HepG2 (cell line): ENCODE data around the gene IKZF2. TPM values are rescaled to one million over a fixed set of nuclear protein-coding genes. Genes with fewer than 3 reads are reported as not detected.

ENCODE experiments used
- ATAC-seq: fragments of 200-7000 bp; cut with Tn5 transposase; 3 replicates; pipeline ENCODE4 v1.9.1; 2020; ENCODE audit warnings: mild to moderate bottlenecking, moderate library complexity
- BruUV-seq: library from RNA; stranded (reverse); fragments of 400-500 nt; replicated peaks from 2 replicates; lab custom pipeline; 2021; lab: Mats Ljungman, UMichigan
- CTCF ChIA-PET: fragments of 300-600 bp; formaldehyde crosslinking; extraction: SDS; loops from one replicate; lab custom pipeline; 2021; ENCODE audit warnings: low total read pairs, inconsistent platforms, low intra/inter-chr PET ratio; lab: Yijun Ruan, JAX
- POLR2A ChIA-PET: fragments of 350-600 bp; sonication (Branson Sonifier 250); formaldehyde crosslinking; loops from one replicate; lab custom pipeline; 2020; ENCODE audit warnings: antibody characterized with exemption, inconsistent platforms; lab: Yijun Ruan, JAX
- DNase-seq: peaks from one replicate; pipeline ENCODE4 v3.0.0-alpha.2; 2015; ENCODE audit warnings: low spot score
- FAIRE-seq: peaks from 3 replicates; lab custom pipeline; 2011; peaks lifted over from hg19 to GRCh38; lab: Jason Lieb, UNC
- H2AFZ ChIP-seq: one replicate; pipeline ENCODE4 v1.6.1; 2011; ENCODE audit warnings: low read length, inconsistent platforms
- H3K27ac ChIP-seq: fragments of 300-600 bp; 3 replicates; pipeline ENCODE4 v1.8.0; 2011; ENCODE audit warnings: mixed run types, mild to moderate bottlenecking, mixed read lengths, low read length, inconsistent platforms; ENCODE audit not compliant: insufficient read depth; ENCODE audit errors: extremely low read length
- H3K27me3 ChIP-seq, 2 experiments: fragments of 200-600 bp in 1 of 2; 2 replicates in 1 of 2; 3 replicates in 1 of 2; pipeline versions ENCODE4 v1.6.0 to v1.8.0; 2011; ENCODE audit warnings: low read length in 2 of 2, mild to moderate bottlenecking in 2 of 2, moderate library complexity in 2 of 2, inconsistent platforms in 1 of 2; ENCODE audit not compliant: insufficient read depth in 2 of 2, control insufficient read depth in 1 of 2
- H3K36me3 ChIP-seq, 2 experiments: fragments of 200-600 bp in 1 of 2; replicated peaks in 1 of 2; 2 replicates in 1 of 2; 3 replicates in 1 of 2; pipeline versions ENCODE4 v1.5.1 to v1.8.0; 2011; ENCODE audit warnings: low read length in 2 of 2, inconsistent platforms in 1 of 2; ENCODE audit not compliant: insufficient read depth in 2 of 2, control insufficient read depth in 1 of 2
- H3K4me1 ChIP-seq: 2 replicates; pipeline ENCODE4 v1.5.1; 2012; ENCODE audit warnings: low read length, inconsistent platforms; ENCODE audit not compliant: insufficient read depth
- H3K4me2 ChIP-seq: 2 replicates; pipeline ENCODE4 v1.6.0; 2011; ENCODE audit warnings: low read depth, low read length, inconsistent platforms
- H3K4me3 ChIP-seq, 3 experiments: fragments of 200-600 bp in 1 of 3; sonication (generic), shearing (Covaris generic) in 1 of 3; replicated peaks in 1 of 3; 2 replicates each; pipeline ENCODE4 v1.5.1; 2011 to 2016; ENCODE audit warnings: low read length in 3 of 3, inconsistent platforms in 2 of 3, low read depth in 2 of 3, mild to moderate bottlenecking in 2 of 3, control low read depth in 1 of 3, mixed read lengths in 1 of 3; ENCODE audit not compliant: insufficient read depth in 1 of 3
- H3K79me2 ChIP-seq: one replicate; pipeline ENCODE4 v1.6.1; 2011; ENCODE audit warnings: low read length, inconsistent platforms; ENCODE audit not compliant: insufficient read depth
- H3K9ac ChIP-seq: 2 replicates; pipeline ENCODE4 v1.6.0; 2011; ENCODE audit warnings: mild to moderate bottlenecking, low read depth, low read length, inconsistent platforms; ENCODE audit not compliant: insufficient read depth
- H3K9me3 ChIP-seq: 2 replicates; pipeline ENCODE4 v1.5.1; 2012; ENCODE audit warnings: mild to moderate bottlenecking, low read length
- H4K20me1 ChIP-seq: 2 replicates; pipeline ENCODE4 v1.6.0; 2011; ENCODE audit warnings: inconsistent platforms, mild to moderate bottlenecking, low read length, moderate library complexity; ENCODE audit not compliant: insufficient read depth
- GPN1 ChIP-seq: sonication (generic); formaldehyde crosslinking; IDR thresholded peaks from 2 replicates; pipeline ENCODE4 v1.5.1; 2020; ENCODE audit warnings: missing genetic modification reagents, borderline replicate concordance
- MXD3 ChIP-seq: IDR thresholded peaks from 2 replicates; pipeline ENCODE4 v1.6.1; 2016; ENCODE audit warnings: mild to moderate bottlenecking, missing biosample characterization, missing genetic modification reagents
- NFYB ChIP-seq: sonication (generic); formaldehyde crosslinking; IDR thresholded peaks from 2 replicates; pipeline ENCODE4 v1.4.0; 2020; ENCODE audit warnings: missing genetic modification reagents
- POLR2AphosphoS5 ChIP-seq: IDR thresholded peaks from 2 replicates; pipeline ENCODE4 v1.6.1; 2012; ENCODE audit warnings: low read depth, low read length
- PRDM4 ChIP-seq: sonication (generic); formaldehyde crosslinking; IDR thresholded peaks from 2 replicates; pipeline ENCODE4 v1.9.0; 2021; ENCODE audit warnings: missing genetic modification reagents, borderline replicate concordance
- RARG ChIP-seq: sonication (generic); formaldehyde crosslinking; IDR thresholded peaks from 2 replicates; pipeline ENCODE4 v1.4.0; 2020; ENCODE audit warnings: low read depth, mild to moderate bottlenecking, missing genetic modification reagents
- RFX1 ChIP-seq: fragments of 450-650 bp; IDR thresholded peaks from 2 replicates; pipeline ENCODE4 v1.6.1; 2017
- SAFB2 ChIP-seq: sonication (generic); formaldehyde crosslinking; IDR thresholded peaks from 2 replicates; pipeline ENCODE4 v1.5.1; 2020; ENCODE audit warnings: missing genetic modification reagents, low read depth, mild to moderate bottlenecking, borderline replicate concordance
- STAT5B ChIP-seq: sonication (generic); formaldehyde crosslinking; IDR thresholded peaks from 2 replicates; pipeline ENCODE4 v1.4.0; 2020; ENCODE audit warnings: missing genetic modification reagents
- TMF1 ChIP-seq: sonication (generic); formaldehyde crosslinking; IDR thresholded peaks from 2 replicates; pipeline ENCODE4 v1.8.1; 2022; ENCODE audit warnings: low read depth, missing genetic modification reagents
- WIZ ChIP-seq: sonication (generic); formaldehyde crosslinking; IDR thresholded peaks from 2 replicates; pipeline ENCODE4 v1.5.1; 2020; ENCODE audit warnings: mild to moderate bottlenecking, missing genetic modification reagents
- ZBTB38 ChIP-seq: sonication (generic); formaldehyde crosslinking; IDR thresholded peaks from 2 replicates; pipeline ENCODE4 v1.5.1; 2020; ENCODE audit warnings: mild to moderate bottlenecking, missing genetic modification reagents
- ZNF589 ChIP-seq: sonication (generic); formaldehyde crosslinking; conservative IDR thresholded peaks from 2 replicates; pipeline ENCODE4 v1.8.0; 2022; ENCODE audit warnings: mild to moderate bottlenecking, moderate library complexity, missing genetic modification reagents
- ZNF672 ChIP-seq: sonication (generic); formaldehyde crosslinking; IDR thresholded peaks from 2 replicates; pipeline ENCODE4 v1.8.1; 2022; ENCODE audit warnings: missing genetic modification reagents
- ZZZ3 ChIP-seq: sonication (generic); formaldehyde crosslinking; IDR thresholded peaks from 2 replicates; pipeline ENCODE4 v1.4.0; 2020; ENCODE audit warnings: missing genetic modification reagents, mild to moderate bottlenecking, borderline replicate concordance
- WGBS: methylation state at CpG from one replicate; pipeline ENCODE4 v1.1.6; 2017; ENCODE audit warnings: low lambda C conversion rate; 5-methylcytosine and 5-hydroxymethylcytosine counted together
- in situ Hi-C: cut with HindIII; loops from 2 replicates; pipeline ENCODE4 v1.10.0; 2017; ENCODE audit warnings: low pct_unique_long_range_greater_than_20kb; ENCODE audit not compliant: extremely low pct_ligation_motif_present
- intact Hi-C: fragments of 100-400 bp; cut with micrococcal nuclease; formaldehyde crosslinking; loops from one replicate; pipeline ENCODE4 v1.10.0; 2022; ENCODE audit not compliant: unreplicated experiment
- polyA plus RNA-seq, 8 experiments: library from polyadenylated mRNA; depleted of rRNA in 3 of 8; stranded (reverse) in 7 of 8; unstranded in 1 of 8; fragments of >200 nt; fragmentation: Illumina TruSeq in 4 of 8; extraction: Trizol in 4 of 8; gene quantifications; 2 replicates each; pipeline versions ENCODE4 v1.2.1 to v1.2.3, GENCODE V29; 2011 to 2016; ENCODE audit warnings: low read depth in 4 of 8, missing spikeins in 1 of 8, mixed read lengths in 1 of 8; ENCODE audit not compliant: insufficient read depth in 1 of 8
- total RNA-seq, 5 experiments: library from RNA; depleted of rRNA; stranded (reverse); fragments of >200 nt; fragmentation: Illumina TruSeq; extraction: Trizol; gene quantifications; 2 replicates each; pipeline ENCODE4 v1.2.3, GENCODE V29; 2016; ENCODE audit warnings: low read depth in 1 of 5

The IKZF2 gene
- total and polyA plus RNA-seq, 2 of the 13 experiments (the other 11 are each of a cell fraction or from before 2014, with no cell fraction given), result 0.18 to 0.86 TPM

GRCh38 chr2:213101109-213101508 is 50.3 kb downstream of the IKZF2 start:
- no peaks in the 10 kb centered on the region for H3K4me1 ChIP-seq
- no peaks in the 10 kb centered on the region for H3K27me3 ChIP-seq
- BruUV-seq, result no TSS peak
- DNase-seq, result no peak
- ATAC-seq, result no peak
- FAIRE-seq, result no peak
- ChIA-PET POLR2A (no interaction called here), CTCF (no interaction called here)
- no peak overlapping the region for H2AFZ ChIP-seq
- whole genome bisulfite sequencing, result 2% methylated on average over 1 of the region's 1 CpG
- in situ Hi-C loops, result no loop called here
- H3K9ac ChIP-seq, result no peak overlapping the region
- H3K36me3 ChIP-seq, result no peaks in the 10 kb centered on the region
- no peaks in the 10 kb centered on the region for H3K79me2 ChIP-seq
- no peaks in the 10 kb centered on the region for H3K9me3 ChIP-seq
- no peak overlapping the region for H3K4me3 ChIP-seq
- intact Hi-C loops, result no loop called here
- no peaks in the 10 kb centered on the region for H4K20me1 ChIP-seq
- no peak overlapping the region for H3K4me2 ChIP-seq
- H3K27ac ChIP-seq, result no peak overlapping the region
- TF ChIP-seq PRDM4 (no peak), ZNF672 (CRISPR knock-in tag) (no peak), ZZZ3 (CRISPR knock-in tag) (no peak), RARG (CRISPR knock-in tag) (no peak), GPN1 (CRISPR knock-in tag) (no peak), ZBTB38 (CRISPR knock-in tag) (no peak), RFX1 (no peak), TMF1 (CRISPR knock-in tag) (no peak), POLR2AphosphoS5 (no peak), MXD3 (CRISPR knock-in tag) (no peak), WIZ (CRISPR knock-in tag) (no peak), SAFB2 (CRISPR knock-in tag) (no peak), NFYB (CRISPR knock-in tag) (no peak), ZNF589 (CRISPR knock-in tag) (no peak), STAT5B (no peak)
